ENCODE results near the gene CTNNA3. TPM values are rescaled to one million over a fixed set of nuclear protein-coding genes. Genes with fewer than 3 reads are reported as not detected.
"Not testable (repeated sequence)": the region's sequence is repeated elsewhere in the genome, so short reads cannot be mapped to it uniquely, and the experiment has no call there.

CTNNA3 gene
- total RNA-seq, 1 experiment from 2014 or later, result 0.32 TPM

GRCh38 chr10:67716455-67716854, 20.5 kb upstream of the CTNNA3 start:
- intact Hi-C loops (cut with micrococcal nuclease); H3K79me2 ChIP-seq (ENCODE audit: insufficient read depth, low read length); POLR2A ChIA-PET; DNase-seq (ENCODE audit: low read depth, low spot score); H2AFZ ChIP-seq (ENCODE audit: low read depth, low read length, poor library complexity, severe bottlenecking); H3K4me3 ChIP-seq (replicated peaks in 1 of 2; ENCODE audit: low read depth in 1 of 2, low read length in 2 of 2); H4K20me1 ChIP-seq (ENCODE audit: insufficient read depth); H3K27ac ChIP-seq (ENCODE audit: low read depth, low read length); H3K27me3 ChIP-seq (ENCODE audit: insufficient read depth, low read length); ATAC-seq; H3K36me3 ChIP-seq (ENCODE audit: control insufficient read depth in 1 of 2, insufficient read depth in 2 of 2, low read length in 2 of 2); CTCF ChIA-PET; BruUV-seq (replicated peaks); H3K4me1 ChIP-seq (ENCODE audit: control insufficient read depth in 1 of 2, insufficient read depth in 2 of 2, low read length in 2 of 2); H3K9me2 ChIP-seq (ENCODE audit: insufficient read depth); H3K4me2 ChIP-seq (ENCODE audit: low read length); H3K9me3 ChIP-seq (ENCODE audit: control insufficient read depth in 1 of 2, insufficient read depth in 1 of 2, low read depth in 1 of 2, low read length in 2 of 2); H3K9ac ChIP-seq (ENCODE audit: low read length); RAD21 ChIA-PET (ENCODE audit: low non-redundant PET in 1 of 2, low total read pairs in 2 of 2, uncharacterized antibody in 2 of 2, unreplicated experiment in 2 of 2): not testable (repeated sequence)

- Histone ChIP-seq H3K4me3 (replicated peaks in 1 of 2; ENCODE audit: low read depth in 1 of 2, low read length in 2 of 2) (no peak overlapping the region), H3K9me2 (ENCODE audit: insufficient read depth) (no peaks in the 10 kb centered on the region), H3K36me3 (ENCODE audit: control insufficient read depth in 1 of 2, insufficient read depth in 2 of 2, low read length in 2 of 2) (no peaks in the 10 kb centered on the region), H3K79me2 (ENCODE audit: insufficient read depth, low read length) (no peaks in the 10 kb centered on the region), H2AFZ (ENCODE audit: low read depth, low read length, poor library complexity, severe bottlenecking) (no peak overlapping the region), H3K9me3 (ENCODE audit: control insufficient read depth in 1 of 2, insufficient read depth in 1 of 2, low read depth in 1 of 2, low read length in 2 of 2) (no peaks in the 10 kb centered on the region), H4K20me1 (ENCODE audit: insufficient read depth) (no peaks in the 10 kb centered on the region), H3K9ac (ENCODE audit: low read length) (no peak overlapping the region), H3K4me1 (ENCODE audit: control insufficient read depth in 1 of 2, insufficient read depth in 2 of 2, low read length in 2 of 2) (no peaks in the 10 kb centered on the region), H3K4me2 (ENCODE audit: low read length) (no peak overlapping the region), H3K27me3 (ENCODE audit: insufficient read depth, low read length) (no peaks in the 10 kb centered on the region), H3K27ac (ENCODE audit: low read depth, low read length) (no peak overlapping the region)
- RAD21 ChIA-PET (ENCODE audit: low non-redundant PET in 1 of 2, low total read pairs in 2 of 2, uncharacterized antibody in 2 of 2, unreplicated experiment in 2 of 2), result no interaction called here
- CTCF ChIA-PET, result interaction anchor here (1.4 to 2.9 kb wide), 2 partner anchors 9 to 74 kb away, joined by 4 to 15 read pairs; partner anchors contain the start of gene CTNNA3
- TF ChIP-seq ELF1 (IDR thresholded peaks at IDR 0.05; ENCODE audit: borderline replicate concordance, low read depth) (no peak), EGR1 (IDR thresholded peaks at IDR 0.05; ENCODE audit: low read depth) (no peak), SP1 (IDR thresholded peaks at IDR 0.05; ENCODE audit: low read depth) (no peak), EZH2 (IDR thresholded peaks at IDR 0.05) (no peak), CBX3 (IDR thresholded peaks at IDR 0.05; ENCODE audit: low read depth) (no peak)
- DNase-seq (ENCODE audit: low read depth, low spot score) (no peak), ATAC-seq (no peak)
- BruUV-seq (replicated peaks), result no TSS peak
- intact Hi-C loops (cut with micrococcal nuclease), result no loop called here
- POLR2A ChIA-PET, result no interaction called here
Measured at GRCh38 chr10:67705921-67706320, 9.9 kb upstream of the CTNNA3 start.

GRCh38 chr10:67699613-67700270, 3.7 kb upstream of the CTNNA3 start:
- H2AFZ ChIP-seq (ENCODE audit: low read depth, low read length, poor library complexity, severe bottlenecking); RAD21 ChIA-PET (ENCODE audit: low non-redundant PET in 1 of 2, low total read pairs in 2 of 2, uncharacterized antibody in 2 of 2, unreplicated experiment in 2 of 2); H3K79me2 ChIP-seq (ENCODE audit: insufficient read depth, low read length); ATAC-seq; H3K27me3 ChIP-seq (ENCODE audit: insufficient read depth, low read length); H3K9me2 ChIP-seq (ENCODE audit: insufficient read depth); H3K4me2 ChIP-seq (ENCODE audit: low read length); H3K9ac ChIP-seq (ENCODE audit: low read length); BruUV-seq (replicated peaks); POLR2A ChIA-PET; H3K4me3 ChIP-seq (replicated peaks in 1 of 2; ENCODE audit: low read depth in 1 of 2, low read length in 2 of 2); H3K9me3 ChIP-seq (ENCODE audit: control insufficient read depth in 1 of 2, insufficient read depth in 1 of 2, low read depth in 1 of 2, low read length in 2 of 2); H4K20me1 ChIP-seq (ENCODE audit: insufficient read depth); H3K4me1 ChIP-seq (ENCODE audit: control insufficient read depth in 1 of 2, insufficient read depth in 2 of 2, low read length in 2 of 2); H3K36me3 ChIP-seq (ENCODE audit: control insufficient read depth in 1 of 2, insufficient read depth in 2 of 2, low read length in 2 of 2); intact Hi-C loops (cut with micrococcal nuclease); DNase-seq (ENCODE audit: low read depth, low spot score); H3K27ac ChIP-seq (ENCODE audit: low read depth, low read length); CTCF ChIA-PET: not testable (repeated sequence)
